ENCODE measurements around the gene MSI2. TPM values are rescaled to one million over a fixed set of nuclear protein-coding genes. Genes with fewer than 3 reads are reported as not detected.

Gene MSI2
- total and polyA plus RNA-seq, 7 experiments from 2014 or later = 3.3 to 169 (median 125) TPM

DNA sequence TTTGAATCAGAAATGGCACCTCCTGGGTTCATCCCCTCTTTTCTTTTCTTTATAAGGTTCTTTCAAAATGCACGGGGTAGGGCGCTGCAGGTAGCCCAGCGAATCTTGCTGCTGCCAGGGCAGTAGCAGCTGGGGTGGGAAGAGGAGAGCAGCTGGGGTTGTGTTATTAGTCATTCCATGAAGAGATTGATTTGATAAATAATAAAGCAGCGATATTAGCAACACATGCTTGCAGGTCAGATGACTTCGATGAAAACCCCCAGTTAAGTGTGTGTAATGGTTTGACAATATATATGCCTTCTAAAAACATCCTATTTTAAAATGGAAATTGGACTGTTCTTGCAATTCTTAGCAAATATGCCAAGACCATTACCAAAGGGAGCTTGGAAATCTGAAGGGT is 288.1 kb downstream of the MSI2 start:
- intact Hi-C loops (cut with micrococcal nuclease) = no loop called here

GRCh38 chr17:57544834-57545463 is 288.6 kb downstream of the MSI2 start:
- Histone ChIP-seq H3K36me3 (ENCODE audit: control insufficient read depth in 2 of 3, insufficient read depth in 3 of 3, low read length in 3 of 3) (no peaks in the 10 kb centered on the region), H3K4me1 (ENCODE audit: control insufficient read depth in 2 of 2, insufficient read depth in 2 of 2, low read length in 2 of 2) (peaks cover 0 to 4% of the 10 kb centered on the region in 2 donors), H3K4me3 (ENCODE audit: low read length) (no peak overlapping the region), H3K9me3 (ENCODE audit: control insufficient read depth in 2 of 3, low read length in 3 of 3) (no peaks in the 10 kb centered on the region), H3K27ac (ENCODE audit: low read depth, low read length) (no peak overlapping the region), H3K27me3 (ENCODE audit: control insufficient read depth in 2 of 2, insufficient read depth in 2 of 2, low read length in 2 of 2) (no peaks in the 10 kb centered on the region)
- ChIA-PET CTCF (no interaction called here), POLR2A (no interaction called here)
- Mint-ChIP-seq H3K9me3 (no peaks in the 10 kb centered on the region), H3K4me1 (peaks cover 15 to 72% (median 47%) of the 10 kb centered on the region in 7 donors), H3K27ac (peak overlapping the region in 1 of 9 donors; percentile 12), H3K27me3 (no peaks in the 10 kb centered on the region), H3K4me3 (no peak overlapping the region), H3K36me3 (peaks cover 0 to 26% (median 5%) of the 10 kb centered on the region in 5 donors)
- intact Hi-C loops (cut with micrococcal nuclease) = no loop called here
- no peak for ATAC-seq
- DNase-seq = no peak

More for the DNA sequence above, 288.1 kb downstream of the MSI2 start:
- DNase-seq (no peak), ATAC-seq (no peak)
- H3K36me3 ChIP-seq (ENCODE audit: control insufficient read depth in 2 of 3, insufficient read depth in 3 of 3, low read length in 3 of 3) = no peaks in the 10 kb centered on the region
- POLR2A ChIA-PET = no interaction called here
- Mint-ChIP-seq H3K27ac (no peak overlapping the region), H3K4me3 (no peak overlapping the region), H3K4me1 (peaks cover 13 to 66% (median 42%) of the 10 kb centered on the region in 7 donors), H3K36me3 (peaks cover 0 to 26% (median 5%) of the 10 kb centered on the region in 5 donors), H3K27me3 (no peaks in the 10 kb centered on the region), H3K9me3 (no peaks in the 10 kb centered on the region)
- H3K9me3 ChIP-seq (ENCODE audit: control insufficient read depth in 2 of 3, low read length in 3 of 3) = no peaks in the 10 kb centered on the region
- CTCF ChIA-PET = no interaction called here
- no peak overlapping the region for H3K4me3 ChIP-seq (ENCODE audit: low read length)
- no peaks in the 10 kb centered on the region for H3K27me3 ChIP-seq (ENCODE audit: control insufficient read depth in 2 of 2, insufficient read depth in 2 of 2, low read length in 2 of 2)
- no peak overlapping the region for H3K27ac ChIP-seq (ENCODE audit: low read depth, low read length)
- peaks cover 0 to 2% of the 10 kb centered on the region in 2 donors for H3K4me1 ChIP-seq (ENCODE audit: control insufficient read depth in 2 of 2, insufficient read depth in 2 of 2, low read length in 2 of 2)

DNA sequence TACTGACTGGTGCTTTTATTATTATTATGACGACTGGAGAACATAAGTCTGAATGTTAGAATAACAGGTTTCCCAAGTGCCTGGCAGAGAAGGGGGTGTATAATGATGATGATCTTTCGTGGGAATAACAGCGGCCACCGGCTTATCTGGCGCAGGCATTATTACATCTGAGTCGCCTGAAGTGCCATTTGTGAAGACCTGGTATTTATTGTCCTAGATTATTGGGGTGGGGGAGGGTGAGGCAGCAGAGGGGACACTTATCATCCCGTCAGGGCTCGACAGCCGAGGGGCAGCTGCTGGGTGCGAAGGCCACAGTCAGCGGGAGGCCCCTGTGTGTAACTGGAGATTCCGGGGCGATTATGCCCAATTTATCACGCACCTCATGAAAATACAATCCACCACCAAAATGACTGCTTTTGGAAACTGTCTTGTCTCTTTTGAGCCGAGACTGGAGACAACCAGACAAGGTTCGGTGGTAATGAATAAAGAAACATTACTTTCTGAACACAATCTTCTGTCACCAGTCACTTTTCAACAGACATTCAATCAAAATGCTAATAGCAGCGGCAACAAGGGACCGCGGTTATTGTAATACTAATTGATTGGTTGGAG is 289.5 kb downstream of the MSI2 start:
- Histone ChIP-seq H3K4me1 (ENCODE audit: control insufficient read depth in 2 of 2, insufficient read depth in 2 of 2, low read length in 2 of 2) (peaks cover 4 to 5% of the 10 kb centered on the region in 2 donors), H3K4me3 (ENCODE audit: low read length) (no peak overlapping the region), H3K27ac (ENCODE audit: low read depth, low read length) (no peak overlapping the region), H3K9me3 (ENCODE audit: control insufficient read depth in 2 of 3, low read length in 3 of 3) (no peaks in the 10 kb centered on the region), H3K36me3 (ENCODE audit: control insufficient read depth in 2 of 3, insufficient read depth in 3 of 3, low read length in 3 of 3) (no peaks in the 10 kb centered on the region), H3K27me3 (ENCODE audit: control insufficient read depth in 2 of 2, insufficient read depth in 2 of 2, low read length in 2 of 2) (no peaks in the 10 kb centered on the region)
- Mint-ChIP-seq H3K27me3 (no peaks in the 10 kb centered on the region), H3K27ac (no peak overlapping the region), H3K36me3 (peaks cover 0 to 24% (median 4%) of the 10 kb centered on the region in 5 donors), H3K4me3 (no peak overlapping the region), H3K9me3 (no peaks in the 10 kb centered on the region), H3K4me1 (peaks cover 15 to 76% (median 54%) of the 10 kb centered on the region in 7 donors)
- intact Hi-C loops (cut with micrococcal nuclease) = no loop called here
- ChIA-PET CTCF (no interaction called here), POLR2A (no interaction called here)
- DNase-seq = no peak
- ATAC-seq = no peak

- Mint-ChIP-seq H3K36me3 (peaks cover 0 to 16% (median 0%) of the 10 kb centered on the region in 5 donors), H3K4me3 (no peak overlapping the region), H3K27me3 (no peaks in the 10 kb centered on the region), H3K27ac (peak overlapping the region in 1 of 9 donors; percentile 24), H3K9me3 (no peaks in the 10 kb centered on the region), H3K4me1 (peaks cover 20 to 93% (median 71%) of the 10 kb centered on the region in 7 donors)
- H3K4me1 ChIP-seq (ENCODE audit: control insufficient read depth in 2 of 2, insufficient read depth in 2 of 2, low read length in 2 of 2) = peaks cover 4 to 19% of the 10 kb centered on the region in 2 donors
- no peak overlapping the region for H3K27ac ChIP-seq (ENCODE audit: low read depth, low read length)
- ATAC-seq = no peak
- intact Hi-C loops (cut with micrococcal nuclease) = no loop called here
- no peaks in the 10 kb centered on the region for H3K36me3 ChIP-seq (ENCODE audit: control insufficient read depth in 2 of 3, insufficient read depth in 3 of 3, low read length in 3 of 3)
- H3K9me3 ChIP-seq (ENCODE audit: control insufficient read depth in 2 of 3, low read length in 3 of 3) = no peaks in the 10 kb centered on the region
- H3K4me3 ChIP-seq (ENCODE audit: low read length) = no peak overlapping the region
- CTCF ChIA-PET = interaction anchor here (1.6 kb wide), 1 partner anchor 49 kb away, joined by 6 read pairs; no protein-coding TSS in a partner anchor
- POLR2A ChIA-PET = no interaction called here
- no peaks in the 10 kb centered on the region for H3K27me3 ChIP-seq (ENCODE audit: control insufficient read depth in 2 of 2, insufficient read depth in 2 of 2, low read length in 2 of 2)
- DNase-seq = no peak
These were observed 292.4 kb downstream of the MSI2 start for GRCh38 chr17:57548421-57549410.

GRCh38 chr17:57549468-57549867 is 293.1 kb downstream of the MSI2 start:
- H3K4me1 Mint-ChIP-seq = peaks cover 22 to 93% (median 64%) of the 10 kb centered on the region in 7 donors
- no peak overlapping the region for H3K4me3 Mint-ChIP-seq
- H3K27ac ChIP-seq (ENCODE audit: low read depth, low read length) = no peak overlapping the region
- ATAC-seq = no peak
- peaks cover 0 to 10% (median 0%) of the 10 kb centered on the region in 5 donors for H3K36me3 Mint-ChIP-seq
- no peak for DNase-seq
- POLR2A ChIA-PET = no interaction called here
- CTCF ChIA-PET = interaction anchor here (1.1 to 1.6 kb wide), 3 partner anchors 48 to 198 kb away, joined by 3 to 6 read pairs (median 3); no protein-coding TSS in a partner anchor
- H3K4me3 ChIP-seq (ENCODE audit: low read length) = no peak overlapping the region
- H3K9me3 Mint-ChIP-seq = no peaks in the 10 kb centered on the region
- intact Hi-C loops (cut with micrococcal nuclease) = no loop called here
- H3K4me1 ChIP-seq (ENCODE audit: control insufficient read depth in 2 of 2, insufficient read depth in 2 of 2, low read length in 2 of 2) = peaks cover 4 to 19% of the 10 kb centered on the region in 2 donors
- H3K27me3 ChIP-seq (ENCODE audit: control insufficient read depth in 2 of 2, insufficient read depth in 2 of 2, low read length in 2 of 2) = no peaks in the 10 kb centered on the region
- peak overlapping the region in 3 of 9 donors; percentile 8 to 90 (median 24) for H3K27ac Mint-ChIP-seq
- H3K27me3 Mint-ChIP-seq = no peaks in the 10 kb centered on the region
- H3K36me3 ChIP-seq (ENCODE audit: control insufficient read depth in 2 of 3, insufficient read depth in 3 of 3, low read length in 3 of 3) = no peaks in the 10 kb centered on the region
- H3K9me3 ChIP-seq (ENCODE audit: control insufficient read depth in 2 of 3, low read length in 3 of 3) = no peaks in the 10 kb centered on the region

- Histone ChIP-seq H3K36me3 (ENCODE audit: control insufficient read depth in 2 of 3, insufficient read depth in 3 of 3, low read length in 3 of 3) (no peaks in the 10 kb centered on the region), H3K4me3 (ENCODE audit: low read length) (no peak overlapping the region), H3K4me1 (ENCODE audit: control insufficient read depth in 2 of 2, insufficient read depth in 2 of 2, low read length in 2 of 2) (peaks cover 4 to 19% of the 10 kb centered on the region in 2 donors), H3K9me3 (ENCODE audit: control insufficient read depth in 2 of 3, low read length in 3 of 3) (no peaks in the 10 kb centered on the region), H3K27me3 (ENCODE audit: control insufficient read depth in 2 of 2, insufficient read depth in 2 of 2, low read length in 2 of 2) (no peaks in the 10 kb centered on the region), H3K27ac (ENCODE audit: low read depth, low read length) (no peak overlapping the region)
- H3K4me1 Mint-ChIP-seq = peaks cover 22 to 88% (median 63%) of the 10 kb centered on the region in 7 donors
- intact Hi-C loops (cut with micrococcal nuclease) = loop anchor here in 1 of 2 donors (5.0 kb wide), 1 partner anchor 122 kb away; no protein-coding TSS in a partner anchor
- ATAC-seq = no peak
- ChIA-PET POLR2A (interaction anchor here (0.6 kb wide), 1 partner anchor 9 kb away, joined by 3 read pairs; no protein-coding TSS in a partner anchor), CTCF (interaction anchor here (1.1 to 1.6 kb wide), 3 partner anchors 48 to 198 kb away, joined by 3 to 6 read pairs (median 3); no protein-coding TSS in a partner anchor)
- DNase-seq = no peak
- H3K4me3 Mint-ChIP-seq = peak overlapping the region in 1 of 10 donors; percentile 51
- peaks cover 0 to 10% (median 0%) of the 10 kb centered on the region in 5 donors for H3K36me3 Mint-ChIP-seq
- H3K9me3 Mint-ChIP-seq = no peaks in the 10 kb centered on the region
- H3K27ac Mint-ChIP-seq = peak overlapping the region in 1 of 9 donors; percentile 33
- no peaks in the 10 kb centered on the region for H3K27me3 Mint-ChIP-seq
These were observed 293.7 kb downstream of the MSI2 start for GRCh38 chr17:57550016-57550415.

All from naive thymus-derived CD4-positive, alpha-beta T cell (primary cell).